ENCODE measurements around the gene FKBP7. TPM values are rescaled to one million over a fixed set of nuclear protein-coding genes. Genes with fewer than 3 reads are reported as not detected.

FKBP7 gene
- total and polyA plus RNA-seq, 2 of the 13 experiments (the other 11 are each of a cell fraction or from before 2014, with no cell fraction given) = 12.4 to 14.8 TPM

GRCh38 chr2:178450774-178451525 is 27.4 kb downstream of the FKBP7 start, which contains the start of the genes PJVK and PRKRA (continued):
- TF ChIP-seq ZNF709 (CRISPR knock-in tag; IDR thresholded peaks at IDR 0.05) (peak; percentile 90; the same call in 1 of the 2 replicates), ZBTB44 (CRISPR knock-in tag; IDR thresholded peaks at IDR 0.05) (no peak), ZNF432 (CRISPR knock-in tag; IDR thresholded peaks at IDR 0.05; ENCODE audit: borderline replicate concordance) (no peak; the same call in 1 of the 2 replicates), ZBTB2 (CRISPR knock-in tag; IDR thresholded peaks at IDR 0.05; ENCODE audit: low read depth) (peak; percentile 81), ZNF670 (CRISPR knock-in tag; IDR thresholded peaks at IDR 0.05; ENCODE audit: borderline replicate concordance) (peak; percentile 66; the same call in 1 of the 2 replicates), SMAD3 (CRISPR knock-in tag; IDR thresholded peaks at IDR 0.05) (peak; percentile 63; the same call in 1 of the 2 replicates), TOE1 (CRISPR knock-in tag; IDR thresholded peaks at IDR 0.05) (0 out of 2 replicates have a peak, but pooled peaks have one; percentile 53), ZNF672 (CRISPR knock-in tag; IDR thresholded peaks at IDR 0.05) (no peak), NFKB2 (CRISPR knock-in tag; IDR thresholded peaks at IDR 0.05; ENCODE audit: borderline replicate concordance) (peak; percentile 40; the same call in 1 of the 2 replicates)
- TF ChIP-seq, protein P1, sequence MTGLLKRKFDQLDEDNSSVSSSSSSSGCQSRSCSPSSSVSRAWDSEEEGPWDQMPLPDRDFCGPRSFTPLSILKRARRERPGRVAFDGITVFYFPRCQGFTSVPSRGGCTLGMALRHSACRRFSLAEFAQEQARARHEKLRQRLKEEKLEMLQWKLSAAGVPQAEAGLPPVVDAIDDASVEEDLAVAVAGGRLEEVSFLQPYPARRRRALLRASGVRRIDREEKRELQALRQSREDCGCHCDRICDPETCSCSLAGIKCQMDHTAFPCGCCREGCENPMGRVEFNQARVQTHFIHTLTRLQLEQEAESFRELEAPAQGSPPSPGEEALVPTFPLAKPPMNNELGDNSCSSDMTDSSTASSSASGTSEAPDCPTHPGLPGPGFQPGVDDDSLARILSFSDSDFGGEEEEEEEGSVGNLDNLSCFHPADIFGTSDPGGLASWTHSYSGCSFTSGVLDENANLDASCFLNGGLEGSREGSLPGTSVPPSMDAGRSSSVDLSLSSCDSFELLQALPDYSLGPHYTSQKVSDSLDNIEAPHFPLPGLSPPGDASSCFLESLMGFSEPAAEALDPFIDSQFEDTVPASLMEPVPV (CRISPR knock-in tag; IDR thresholded peaks at IDR 0.05) = peak; percentile 80
- TF ChIP-seq, protein P2, sequence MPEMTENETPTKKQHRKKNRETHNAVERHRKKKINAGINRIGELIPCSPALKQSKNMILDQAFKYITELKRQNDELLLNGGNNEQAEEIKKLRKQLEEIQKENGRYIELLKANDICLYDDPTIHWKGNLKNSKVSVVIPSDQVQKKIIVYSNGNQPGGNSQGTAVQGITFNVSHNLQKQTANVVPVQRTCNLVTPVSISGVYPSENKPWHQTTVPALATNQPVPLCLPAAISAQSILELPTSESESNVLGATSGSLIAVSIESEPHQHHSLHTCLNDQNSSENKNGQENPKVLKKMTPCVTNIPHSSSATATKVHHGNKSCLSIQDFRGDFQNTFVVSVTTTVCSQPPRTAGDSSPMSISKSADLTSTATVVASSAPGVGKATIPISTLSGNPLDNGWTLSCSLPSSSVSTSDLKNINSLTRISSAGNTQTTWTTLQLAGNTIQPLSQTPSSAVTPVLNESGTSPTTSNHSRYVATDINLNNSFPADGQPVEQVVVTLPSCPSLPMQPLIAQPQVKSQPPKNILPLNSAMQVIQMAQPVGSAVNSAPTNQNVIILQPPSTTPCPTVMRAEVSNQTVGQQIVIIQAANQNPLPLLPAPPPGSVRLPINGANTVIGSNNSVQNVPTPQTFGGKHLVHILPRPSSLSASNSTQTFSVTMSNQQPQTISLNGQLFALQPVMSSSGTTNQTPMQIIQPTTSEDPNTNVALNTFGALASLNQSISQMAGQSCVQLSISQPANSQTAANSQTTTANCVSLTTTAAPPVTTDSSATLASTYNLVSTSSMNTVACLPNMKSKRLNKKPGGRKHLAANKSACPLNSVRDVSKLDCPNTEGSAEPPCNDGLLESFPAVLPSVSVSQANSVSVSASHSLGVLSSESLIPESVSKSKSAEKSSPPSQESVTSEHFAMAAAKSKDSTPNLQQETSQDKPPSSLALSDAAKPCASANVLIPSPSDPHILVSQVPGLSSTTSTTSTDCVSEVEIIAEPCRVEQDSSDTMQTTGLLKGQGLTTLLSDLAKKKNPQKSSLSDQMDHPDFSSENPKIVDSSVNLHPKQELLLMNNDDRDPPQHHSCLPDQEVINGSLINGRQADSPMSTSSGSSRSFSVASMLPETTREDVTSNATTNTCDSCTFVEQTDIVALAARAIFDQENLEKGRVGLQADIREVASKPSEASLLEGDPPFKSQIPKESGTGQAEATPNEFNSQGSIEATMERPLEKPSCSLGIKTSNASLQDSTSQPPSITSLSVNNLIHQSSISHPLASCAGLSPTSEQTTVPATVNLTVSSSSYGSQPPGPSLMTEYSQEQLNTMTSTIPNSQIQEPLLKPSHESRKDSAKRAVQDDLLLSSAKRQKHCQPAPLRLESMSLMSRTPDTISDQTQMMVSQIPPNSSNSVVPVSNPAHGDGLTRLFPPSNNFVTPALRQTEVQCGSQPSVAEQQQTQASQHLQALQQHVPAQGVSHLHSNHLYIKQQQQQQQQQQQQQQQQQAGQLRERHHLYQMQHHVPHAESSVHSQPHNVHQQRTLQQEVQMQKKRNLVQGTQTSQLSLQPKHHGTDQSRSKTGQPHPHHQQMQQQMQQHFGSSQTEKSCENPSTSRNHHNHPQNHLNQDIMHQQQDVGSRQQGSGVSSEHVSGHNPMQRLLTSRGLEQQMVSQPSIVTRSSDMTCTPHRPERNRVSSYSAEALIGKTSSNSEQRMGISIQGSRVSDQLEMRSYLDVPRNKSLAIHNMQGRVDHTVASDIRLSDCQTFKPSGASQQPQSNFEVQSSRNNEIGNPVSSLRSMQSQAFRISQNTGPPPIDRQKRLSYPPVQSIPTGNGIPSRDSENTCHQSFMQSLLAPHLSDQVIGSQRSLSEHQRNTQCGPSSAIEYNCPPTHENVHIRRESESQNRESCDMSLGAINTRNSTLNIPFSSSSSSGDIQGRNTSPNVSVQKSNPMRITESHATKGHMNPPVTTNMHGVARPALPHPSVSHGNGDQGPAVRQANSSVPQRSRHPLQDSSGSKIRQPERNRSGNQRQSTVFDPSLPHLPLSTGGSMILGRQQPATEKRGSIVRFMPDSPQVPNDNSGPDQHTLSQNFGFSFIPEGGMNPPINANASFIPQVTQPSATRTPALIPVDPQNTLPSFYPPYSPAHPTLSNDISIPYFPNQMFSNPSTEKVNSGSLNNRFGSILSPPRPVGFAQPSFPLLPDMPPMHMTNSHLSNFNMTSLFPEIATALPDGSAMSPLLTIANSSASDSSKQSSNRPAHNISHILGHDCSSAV (CRISPR knock-in tag; IDR thresholded peaks at IDR 0.05; ENCODE audit: borderline replicate concordance) = no peak
- TF ChIP-seq, protein P3, sequence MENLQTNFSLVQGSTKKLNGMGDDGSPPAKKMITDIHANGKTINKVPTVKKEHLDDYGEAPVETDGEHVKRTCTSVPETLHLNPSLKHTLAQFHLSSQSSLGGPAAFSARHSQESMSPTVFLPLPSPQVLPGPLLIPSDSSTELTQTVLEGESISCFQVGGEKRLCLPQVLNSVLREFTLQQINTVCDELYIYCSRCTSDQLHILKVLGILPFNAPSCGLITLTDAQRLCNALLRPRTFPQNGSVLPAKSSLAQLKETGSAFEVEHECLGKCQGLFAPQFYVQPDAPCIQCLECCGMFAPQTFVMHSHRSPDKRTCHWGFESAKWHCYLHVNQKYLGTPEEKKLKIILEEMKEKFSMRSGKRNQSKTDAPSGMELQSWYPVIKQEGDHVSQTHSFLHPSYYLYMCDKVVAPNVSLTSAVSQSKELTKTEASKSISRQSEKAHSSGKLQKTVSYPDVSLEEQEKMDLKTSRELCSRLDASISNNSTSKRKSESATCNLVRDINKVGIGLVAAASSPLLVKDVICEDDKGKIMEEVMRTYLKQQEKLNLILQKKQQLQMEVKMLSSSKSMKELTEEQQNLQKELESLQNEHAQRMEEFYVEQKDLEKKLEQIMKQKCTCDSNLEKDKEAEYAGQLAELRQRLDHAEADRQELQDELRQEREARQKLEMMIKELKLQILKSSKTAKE (CRISPR knock-in tag; IDR thresholded peaks at IDR 0.05; ENCODE audit: borderline replicate concordance) = peak; percentile 14; the same call in 1 of the 2 replicates
